ENCODE results near the gene ATXN1.
"Not testable (repeated sequence)": the region's sequence is repeated elsewhere in the genome, so short reads cannot be mapped to it uniquely, and the experiment has no call there.

The ATXN1 gene

DNA sequence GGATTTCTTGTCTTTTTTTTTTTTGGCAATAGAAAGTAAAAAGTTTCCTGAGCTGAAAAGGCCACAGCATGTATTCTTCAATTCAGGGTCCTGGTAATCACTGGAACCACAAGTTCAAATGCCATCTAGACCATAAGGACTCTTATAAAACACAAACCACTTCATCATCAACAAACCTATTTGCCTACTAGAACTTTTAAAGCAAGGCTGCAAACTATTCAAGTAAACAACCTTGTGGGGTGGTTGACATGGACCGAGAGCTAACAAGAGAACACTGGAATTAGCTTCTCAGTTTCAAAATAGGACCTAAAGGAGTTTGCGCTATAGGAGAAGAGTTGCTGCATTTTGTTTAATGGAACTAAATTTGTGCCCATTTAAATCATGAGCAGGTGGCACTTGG is 215.9 kb downstream of the ATXN1 start:
- Mint-ChIP-seq H3K27me3 (no peaks in the 10 kb centered on the region), H3K27ac (no peak overlapping the region), H3K9me3 (no peaks in the 10 kb centered on the region), H3K4me3 (no peak overlapping the region), H3K36me3 (ENCODE audit: low read depth) (peaks cover 26% of the 10 kb centered on the region), H3K4me1 (peaks cover 26% of the 10 kb centered on the region)
- DNase-seq, result no peak
- ATAC-seq, result no peak

DNA sequence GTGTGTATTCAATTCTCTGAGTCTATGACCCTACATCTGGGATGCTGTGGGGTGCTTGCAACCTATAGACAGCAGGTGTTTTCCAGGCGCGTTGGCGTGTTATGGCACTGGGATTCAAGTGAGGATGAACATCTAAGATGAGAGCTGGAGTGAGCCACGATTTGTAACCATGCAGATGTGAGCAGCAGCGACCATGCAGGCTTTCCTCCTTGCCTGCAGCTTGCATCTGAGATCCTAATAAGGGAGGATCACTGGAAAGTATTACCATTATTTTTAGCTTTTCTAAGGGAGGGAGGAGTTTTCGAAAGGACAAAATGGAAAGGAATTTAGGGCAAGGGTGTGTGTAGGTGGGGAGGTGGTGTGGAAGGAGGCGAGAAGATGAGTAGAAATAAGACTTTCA is 216.7 kb downstream of the ATXN1 start:
- ATAC-seq, result no peak
- Mint-ChIP-seq H3K27me3 (no peaks in the 10 kb centered on the region), H3K4me3 (no peak overlapping the region), H3K4me1 (peaks cover 32% of the 10 kb centered on the region), H3K9me3 (no peaks in the 10 kb centered on the region), H3K27ac (peak overlapping the region; percentile 40), H3K36me3 (ENCODE audit: low read depth) (peaks cover 24% of the 10 kb centered on the region)
- DNase-seq, result no peak

DNA sequence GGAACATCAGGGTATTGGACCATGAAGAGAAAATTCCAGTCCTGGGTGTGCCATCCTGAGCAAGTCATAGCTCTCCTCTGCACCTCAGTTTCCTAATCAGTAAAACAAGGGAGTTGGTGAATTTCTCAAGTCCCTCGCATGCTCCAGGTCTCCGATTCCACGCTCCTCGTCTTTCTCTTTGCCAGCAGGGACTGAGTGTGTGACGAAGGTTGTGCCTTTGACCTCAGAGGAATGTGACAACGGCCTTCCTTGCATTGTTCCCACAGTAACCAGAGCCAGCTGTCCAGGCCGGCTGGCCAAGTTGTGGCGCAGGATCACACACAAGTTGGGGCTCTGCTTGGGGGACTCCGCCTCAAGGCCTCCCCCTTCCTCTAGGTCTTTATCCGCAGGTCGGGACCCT is 217.3 kb downstream of the ATXN1 start:
- Mint-ChIP-seq H3K27ac (no peak overlapping the region), H3K9me3 (no peaks in the 10 kb centered on the region), H3K27me3 (no peaks in the 10 kb centered on the region)

DNA sequence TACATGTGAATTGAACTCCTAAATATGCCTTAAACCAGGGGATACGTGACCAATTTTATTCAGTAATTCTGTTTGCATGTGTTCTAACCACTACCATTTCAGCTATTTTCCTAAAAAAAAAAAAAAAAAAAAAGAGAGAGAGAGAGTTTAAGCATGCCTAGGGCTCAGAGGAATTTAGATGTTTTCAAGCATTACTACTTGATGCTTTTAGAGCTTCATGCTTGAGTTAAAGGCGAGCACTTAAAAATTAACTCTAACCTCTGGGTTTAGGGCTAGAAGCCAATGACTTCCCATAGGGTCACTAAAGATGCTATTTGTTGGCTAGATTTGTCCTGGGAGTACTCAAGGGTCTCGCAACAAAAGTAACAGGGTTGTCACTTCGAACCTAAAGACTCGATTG is 217.7 kb downstream of the ATXN1 start:
- peaks cover 41% of the 10 kb centered on the region for H3K4me1 Mint-ChIP-seq
- H3K36me3 Mint-ChIP-seq (ENCODE audit: low read depth), result peaks cover 24% of the 10 kb centered on the region
- no peaks in the 10 kb centered on the region for H3K27me3 Mint-ChIP-seq
- no peaks in the 10 kb centered on the region for H3K9me3 Mint-ChIP-seq
- H3K27ac Mint-ChIP-seq, result no peak overlapping the region
- DNase-seq (no peak), ATAC-seq (no peak)
- no peak overlapping the region for H3K4me3 Mint-ChIP-seq

More for the DNA sequence above, 217.3 kb downstream of the ATXN1 start:
- Mint-ChIP-seq H3K4me1 (peaks cover 37% of the 10 kb centered on the region), H3K36me3 (ENCODE audit: low read depth) (peaks cover 24% of the 10 kb centered on the region), H3K4me3 (no peak overlapping the region)
- ATAC-seq, result no peak
- no peak for DNase-seq

DNA sequence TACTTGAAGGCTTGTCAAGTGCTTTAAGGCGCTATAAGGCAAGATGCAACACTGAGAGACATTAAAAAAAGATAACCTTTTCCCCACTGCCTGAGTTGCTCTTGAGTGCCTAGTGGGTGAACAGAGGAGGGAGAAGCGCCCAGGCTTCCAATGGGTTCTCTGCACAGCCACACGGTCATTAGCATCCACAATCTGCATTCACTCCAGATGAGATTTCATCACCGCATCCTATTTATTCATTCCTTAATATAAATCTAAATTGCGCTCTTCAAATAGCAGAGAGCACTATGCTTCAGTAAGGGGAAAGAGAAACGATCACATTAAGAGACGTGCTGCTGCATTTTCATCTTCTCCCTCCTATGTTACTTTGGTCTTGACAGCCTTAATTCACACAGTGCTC is 219.2 kb downstream of the ATXN1 start:
- no peak for ATAC-seq

DNA sequence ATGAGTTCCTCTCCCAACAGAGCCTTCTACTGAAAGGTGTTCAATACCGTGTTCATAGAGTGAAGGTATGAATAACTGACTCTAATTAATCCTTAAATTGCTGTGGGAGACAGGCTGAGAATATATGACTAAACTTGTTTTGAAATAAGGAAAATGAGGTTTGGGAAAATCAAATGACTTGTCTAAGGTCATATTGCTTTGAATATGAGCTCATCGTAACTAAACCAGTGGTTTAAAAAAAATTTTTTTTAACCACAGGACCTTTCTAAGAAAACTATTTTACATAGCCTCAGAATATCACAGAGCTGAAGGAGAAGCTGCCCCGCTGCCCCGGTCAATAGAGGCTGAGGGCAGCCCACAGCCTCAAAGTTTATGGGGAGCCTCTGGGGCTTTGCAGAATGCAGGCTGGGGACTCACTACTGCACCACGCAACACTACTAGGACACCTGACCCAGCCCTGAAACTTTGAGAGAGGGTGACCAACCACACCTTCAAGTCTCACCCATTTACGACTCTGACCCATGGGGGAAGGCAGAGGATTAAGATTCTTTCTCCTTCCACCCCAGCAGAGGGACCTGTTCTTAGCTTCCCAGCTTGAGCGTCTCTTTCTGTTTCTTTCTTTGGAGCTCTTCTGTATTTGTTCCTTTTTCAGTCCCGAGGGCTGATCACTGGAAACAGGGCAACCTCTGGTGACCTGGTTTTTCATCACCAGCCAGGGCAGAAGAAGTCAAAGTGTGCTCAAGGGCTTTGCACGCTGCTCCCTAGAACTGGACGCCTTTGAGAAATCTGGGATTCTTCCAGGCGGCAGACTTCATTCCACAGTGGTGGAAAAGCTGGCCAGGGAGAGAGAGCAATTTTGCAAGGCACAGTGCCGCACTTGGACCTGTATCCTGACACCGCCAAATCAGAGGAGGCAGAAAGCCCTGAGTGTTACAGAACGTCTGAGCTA is 220.2 kb downstream of the ATXN1 start:
- H3K4me3 Mint-ChIP-seq, result no peak overlapping the region
- no peaks in the 10 kb centered on the region for H3K27me3 Mint-ChIP-seq
- peaks cover 38% of the 10 kb centered on the region for H3K4me1 Mint-ChIP-seq
- DNase-seq (peak; percentile 7), ATAC-seq (peak; percentile 67)
- H3K27ac Mint-ChIP-seq, result peak overlapping the region; percentile 56
- peaks cover 13% of the 10 kb centered on the region for H3K36me3 Mint-ChIP-seq (ENCODE audit: low read depth)
- no peaks in the 10 kb centered on the region for H3K9me3 Mint-ChIP-seq

More for the DNA sequence above, 219.2 kb downstream of the ATXN1 start:
- Mint-ChIP-seq H3K4me1 (peaks cover 38% of the 10 kb centered on the region), H3K9me3 (no peaks in the 10 kb centered on the region), H3K27ac (no peak overlapping the region), H3K4me3 (no peak overlapping the region), H3K36me3 (ENCODE audit: low read depth) (peaks cover 19% of the 10 kb centered on the region), H3K27me3 (no peaks in the 10 kb centered on the region)
- DNase-seq, result no peak

DNA sequence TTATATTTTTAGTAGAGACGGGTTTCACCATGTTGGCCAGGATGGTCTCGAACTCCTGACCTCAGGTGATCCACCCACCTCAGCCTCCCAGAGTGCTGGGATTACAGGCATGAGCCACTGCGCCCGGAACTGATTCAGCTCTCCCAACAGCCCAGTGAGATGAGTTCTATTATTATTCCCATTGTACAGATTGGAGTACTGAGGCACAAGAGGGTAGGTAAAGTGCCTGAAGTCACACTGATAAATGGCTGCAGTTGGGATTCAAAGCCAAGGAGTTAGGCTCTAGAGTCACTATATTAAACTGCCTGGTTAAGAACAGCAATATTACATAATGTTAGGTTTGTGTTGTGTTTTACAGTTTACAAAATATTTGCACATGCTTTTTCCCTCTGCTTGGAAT is 220.9 kb downstream of the ATXN1 start:
- Mint-ChIP-seq H3K4me1 (peaks cover 38% of the 10 kb centered on the region), H3K27ac (peak overlapping the region; percentile 38)
- not testable (repeated sequence) for H3K36me3 Mint-ChIP-seq (ENCODE audit: low read depth); DNase-seq; ATAC-seq; H3K27me3 Mint-ChIP-seq; H3K9me3 Mint-ChIP-seq; H3K4me3 Mint-ChIP-seq

DNA sequence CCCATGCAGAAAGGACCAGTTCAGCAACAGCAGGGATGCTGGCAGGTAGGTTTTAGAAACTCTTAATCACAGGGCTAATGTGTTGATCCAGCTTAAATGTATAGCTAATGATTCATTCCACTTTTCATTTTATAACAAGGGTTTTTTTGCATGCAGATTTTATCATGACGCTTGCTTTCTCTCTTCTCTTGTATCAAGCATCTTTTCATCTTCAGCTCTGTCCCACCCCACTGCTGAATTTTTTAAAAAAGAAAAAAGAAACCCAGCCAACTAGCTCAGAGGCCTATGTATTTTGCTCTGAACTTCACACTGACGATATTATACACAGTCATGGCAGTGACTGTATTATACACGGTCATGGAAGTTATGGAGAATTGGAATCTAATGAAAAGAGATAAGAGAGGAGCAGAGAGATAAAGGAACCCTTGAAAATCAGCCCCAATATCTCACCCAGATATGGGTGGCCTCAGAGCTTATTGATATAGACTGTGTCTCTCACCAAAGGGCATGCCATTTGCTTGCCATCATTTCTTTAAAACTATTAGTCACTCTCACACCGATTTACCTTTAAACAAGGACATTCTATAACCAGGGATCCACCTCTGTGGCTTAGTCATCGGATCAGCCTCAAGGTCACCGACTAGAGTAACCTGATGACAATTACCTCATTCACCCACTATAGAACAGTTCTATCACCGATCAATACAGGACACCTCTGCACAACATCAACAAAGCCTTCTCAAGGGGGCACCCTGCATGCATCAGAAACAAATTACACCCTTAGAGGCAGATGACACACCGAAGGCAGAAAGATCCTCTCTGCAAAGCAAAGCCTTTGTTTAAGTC is 222.0 kb downstream of the ATXN1 start:
- Mint-ChIP-seq H3K36me3 (ENCODE audit: low read depth) (peaks cover 2% of the 10 kb centered on the region), H3K9me3 (no peaks in the 10 kb centered on the region), H3K27ac (no peak overlapping the region), H3K4me3 (no peak overlapping the region), H3K27me3 (no peaks in the 10 kb centered on the region), H3K4me1 (peaks cover 37% of the 10 kb centered on the region)
- ATAC-seq (peak; percentile 60), DNase-seq (no peak)

DNA sequence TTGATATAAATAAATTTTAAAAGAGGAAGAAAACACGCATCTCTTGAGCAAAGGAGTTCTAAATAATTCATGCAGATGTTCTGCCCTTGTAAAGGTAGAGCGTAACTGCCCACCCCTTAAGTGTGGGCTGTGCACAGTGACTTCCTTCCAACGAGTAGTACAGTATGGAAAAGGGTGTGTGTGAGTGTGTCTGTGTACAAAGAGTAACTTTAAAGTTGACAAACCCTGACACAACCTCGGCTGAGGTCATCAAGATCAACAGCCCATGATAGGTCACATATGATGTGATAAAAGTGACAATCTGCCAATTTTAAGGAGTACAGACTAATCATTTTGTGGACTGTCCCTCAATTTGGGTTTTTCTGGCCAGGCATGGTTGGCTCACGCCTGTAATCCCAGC is 225.7 kb downstream of the ATXN1 start:
- no peak overlapping the region for H3K4me3 Mint-ChIP-seq
- H3K9me3 Mint-ChIP-seq, result peaks cover 3% of the 10 kb centered on the region

DNA sequence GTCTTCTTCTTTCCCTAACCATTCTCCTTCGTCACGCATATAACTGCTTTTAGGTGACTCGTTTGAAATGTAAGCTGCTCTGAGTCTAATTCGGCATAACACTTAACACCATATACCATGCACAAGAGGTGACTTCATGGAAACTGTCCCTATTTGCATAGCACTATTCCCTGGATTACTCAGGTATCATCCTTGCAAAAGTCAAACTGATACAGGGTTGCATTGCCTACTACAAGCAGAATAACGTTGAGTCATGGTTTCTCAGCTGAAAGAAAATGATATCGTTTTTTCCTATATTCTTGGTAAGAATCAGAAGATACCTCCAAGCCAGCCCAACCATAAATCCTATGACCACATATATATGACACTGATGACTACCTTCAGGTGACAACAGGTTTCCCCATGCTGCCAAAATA is 227.5 kb downstream of the ATXN1 start:
- H3K27ac Mint-ChIP-seq, result peak overlapping the region; percentile 5
- peaks cover 4% of the 10 kb centered on the region for H3K36me3 Mint-ChIP-seq (ENCODE audit: low read depth)
- ATAC-seq (peak; percentile 96), DNase-seq (no peak)
- H3K4me1 Mint-ChIP-seq, result peaks cover 32% of the 10 kb centered on the region
- H3K4me3 Mint-ChIP-seq, result no peak overlapping the region
- H3K9me3 Mint-ChIP-seq, result peaks cover 3% of the 10 kb centered on the region
- H3K27me3 Mint-ChIP-seq, result no peaks in the 10 kb centered on the region

More for the DNA sequence above, 225.7 kb downstream of the ATXN1 start:
- peaks cover 48% of the 10 kb centered on the region for H3K4me1 Mint-ChIP-seq
- H3K27me3 Mint-ChIP-seq, result no peaks in the 10 kb centered on the region
- peaks cover 4% of the 10 kb centered on the region for H3K36me3 Mint-ChIP-seq (ENCODE audit: low read depth)
- no peak overlapping the region for H3K27ac Mint-ChIP-seq
- DNase-seq, result no peak
- ATAC-seq, result no peak

DNA sequence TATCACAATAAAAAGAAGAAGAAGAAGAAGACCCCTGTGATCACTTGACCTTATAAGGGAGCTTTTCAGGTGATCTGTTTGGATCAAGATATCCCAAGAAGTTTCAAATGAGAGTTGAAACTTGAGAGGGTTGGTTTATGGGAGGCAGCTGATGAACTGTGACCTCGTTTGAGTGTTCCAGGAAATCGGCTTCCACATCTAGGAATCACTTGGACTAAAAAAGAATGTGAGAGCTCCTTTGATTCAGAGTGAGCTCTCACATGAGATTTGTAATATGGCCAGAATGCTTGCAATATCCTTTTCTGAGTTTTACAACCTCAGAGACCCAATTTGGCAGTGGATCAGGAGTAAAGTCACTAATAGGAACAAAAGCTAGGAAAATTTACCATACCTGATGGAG is 228.1 kb downstream of the ATXN1 start:
- H3K36me3 Mint-ChIP-seq (ENCODE audit: low read depth), result peaks cover 4% of the 10 kb centered on the region

DNA sequence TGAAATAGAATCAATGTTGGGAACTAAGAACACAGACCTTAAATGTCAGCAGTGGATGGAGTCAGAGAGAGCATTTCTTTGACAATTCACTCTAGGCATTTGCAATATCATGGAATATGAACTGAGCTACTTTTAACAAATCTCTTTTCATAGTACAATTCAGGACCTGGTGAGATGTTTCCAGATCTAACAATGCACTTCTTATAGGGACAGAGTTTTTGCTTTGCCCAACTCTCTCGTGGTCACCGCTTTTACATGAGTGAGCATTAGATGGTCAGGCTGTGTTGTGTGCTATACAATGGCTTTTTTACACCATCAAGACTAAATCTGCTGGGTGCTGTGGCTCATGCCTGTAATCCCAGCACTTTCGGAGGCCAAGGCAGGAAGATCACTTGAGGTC is 233.6 kb downstream of the ATXN1 start:
- ATAC-seq (no peak), DNase-seq (no peak)
- Mint-ChIP-seq H3K4me3 (no peak overlapping the region), H3K4me1 (peaks cover 24% of the 10 kb centered on the region), H3K9me3 (no peaks in the 10 kb centered on the region), H3K36me3 (ENCODE audit: low read depth) (peaks cover 9% of the 10 kb centered on the region), H3K27ac (no peak overlapping the region), H3K27me3 (no peaks in the 10 kb centered on the region)

More for the DNA sequence above, 228.1 kb downstream of the ATXN1 start:
- DNase-seq (no peak), ATAC-seq (no peak)
- H3K27ac Mint-ChIP-seq, result peak overlapping the region; percentile 5
- H3K4me1 Mint-ChIP-seq, result peaks cover 30% of the 10 kb centered on the region
- H3K27me3 Mint-ChIP-seq, result no peaks in the 10 kb centered on the region
- H3K9me3 Mint-ChIP-seq, result peaks cover 3% of the 10 kb centered on the region
- H3K4me3 Mint-ChIP-seq, result no peak overlapping the region

DNA sequence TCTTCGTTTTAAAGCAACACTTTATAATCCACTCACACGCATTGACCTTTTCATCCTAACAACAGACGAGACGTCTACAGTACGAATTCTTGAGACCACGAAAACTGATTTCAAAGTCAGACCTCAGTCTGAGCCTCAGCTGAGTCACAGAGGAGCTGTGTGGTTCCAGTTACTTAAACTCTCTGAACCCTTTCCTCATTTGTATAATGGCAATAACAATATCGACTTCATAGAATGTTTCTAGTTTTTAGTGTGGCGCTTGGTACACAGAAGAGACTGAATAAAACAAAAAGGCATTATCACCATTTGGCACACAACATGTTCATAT is 236.9 kb downstream of the ATXN1 start:
- Mint-ChIP-seq H3K9me3 (no peaks in the 10 kb centered on the region), H3K4me3 (no peak overlapping the region), H3K36me3 (ENCODE audit: low read depth) (peaks cover 23% of the 10 kb centered on the region), H3K27me3 (no peaks in the 10 kb centered on the region), H3K4me1 (peaks cover 20% of the 10 kb centered on the region), H3K27ac (peak overlapping the region; percentile 5)
- DNase-seq (no peak), ATAC-seq (peak; percentile 96)

DNA sequence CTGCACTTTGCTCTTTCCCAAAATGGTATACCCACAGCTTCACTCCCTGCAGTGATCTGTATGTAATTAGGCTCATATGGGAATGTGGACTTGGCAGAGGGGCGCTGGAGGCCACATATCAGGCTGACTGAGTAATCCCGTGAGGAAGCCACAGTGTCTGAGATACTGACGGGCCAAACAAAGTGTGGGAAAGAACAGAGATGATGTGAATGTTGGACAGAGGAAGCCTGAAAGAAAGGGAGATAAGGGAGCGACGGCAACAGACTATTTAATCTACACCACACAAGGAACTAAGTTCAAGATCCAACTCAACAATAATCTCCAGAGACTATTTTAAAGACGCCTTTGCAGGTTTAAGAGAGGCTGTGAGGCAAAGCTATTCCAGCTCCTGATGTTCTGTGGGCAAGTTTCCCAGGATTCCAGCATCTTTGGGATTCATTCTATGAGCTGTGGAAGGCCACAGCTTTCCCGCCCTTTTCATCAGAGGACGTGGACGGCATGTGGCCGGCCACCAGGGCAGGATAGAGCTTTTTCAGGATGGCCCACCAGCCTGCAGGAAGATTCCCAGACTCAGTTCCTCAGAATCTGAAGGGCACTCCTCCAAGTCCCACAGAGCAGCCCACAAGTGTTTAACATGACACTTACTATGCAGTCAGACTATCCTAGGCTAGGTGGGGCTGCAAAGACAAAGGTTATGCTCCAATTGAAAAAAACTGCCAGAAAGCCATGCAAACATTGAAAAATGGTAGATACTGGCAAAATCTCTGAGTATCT is 237.5 kb downstream of the ATXN1 start:
- ATAC-seq, result no peak
- H3K9me3 Mint-ChIP-seq, result no peaks in the 10 kb centered on the region
- DNase-seq, result no peak
- H3K27ac Mint-ChIP-seq, result peak overlapping the region; percentile 5
- H3K4me3 Mint-ChIP-seq, result no peak overlapping the region
- no peaks in the 10 kb centered on the region for H3K27me3 Mint-ChIP-seq
- H3K36me3 Mint-ChIP-seq (ENCODE audit: low read depth), result peaks cover 23% of the 10 kb centered on the region
- peaks cover 25% of the 10 kb centered on the region for H3K4me1 Mint-ChIP-seq
